ENCODE results near the gene CAPRIN1.
A peak's percentile ranks its signal among the peaks of the same experiment; 100 is the strongest.
"Not testable (repeated sequence)": the region's sequence is repeated elsewhere in the genome, so short reads cannot be mapped to it uniquely, and the experiment has no call there.

Gene CAPRIN1

DNA sequence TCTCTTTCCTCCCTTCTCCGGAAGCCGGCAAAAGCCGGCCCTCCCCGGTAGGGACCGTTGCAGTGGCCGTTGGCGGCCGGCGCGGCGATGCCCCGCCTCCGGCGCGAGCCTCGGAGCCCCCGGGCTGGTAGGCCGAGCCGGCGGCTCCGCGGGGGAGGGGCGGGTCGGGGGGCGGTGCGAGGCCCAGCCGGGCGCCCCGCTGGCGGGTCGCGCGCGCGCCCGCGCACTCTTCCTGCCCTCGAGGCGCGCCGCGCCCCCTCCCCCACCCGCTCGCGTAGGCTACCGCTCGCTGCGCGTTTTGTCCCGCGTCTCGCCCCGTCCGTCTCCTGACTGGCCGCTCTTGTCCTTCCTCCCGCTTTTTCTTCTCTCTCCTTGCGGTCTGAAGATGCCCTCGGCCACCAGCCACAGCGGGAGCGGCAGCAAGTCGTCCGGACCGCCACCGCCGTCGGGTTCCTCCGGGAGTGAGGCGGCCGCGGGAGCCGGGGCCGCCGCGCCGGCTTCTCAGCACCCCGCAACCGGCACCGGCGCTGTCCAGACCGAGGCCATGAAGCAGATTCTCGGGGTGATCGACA lies 591 bp downstream of the CAPRIN1 start:
- no peak for DNase-seq (ENCODE audit: low read depth)

DNA sequence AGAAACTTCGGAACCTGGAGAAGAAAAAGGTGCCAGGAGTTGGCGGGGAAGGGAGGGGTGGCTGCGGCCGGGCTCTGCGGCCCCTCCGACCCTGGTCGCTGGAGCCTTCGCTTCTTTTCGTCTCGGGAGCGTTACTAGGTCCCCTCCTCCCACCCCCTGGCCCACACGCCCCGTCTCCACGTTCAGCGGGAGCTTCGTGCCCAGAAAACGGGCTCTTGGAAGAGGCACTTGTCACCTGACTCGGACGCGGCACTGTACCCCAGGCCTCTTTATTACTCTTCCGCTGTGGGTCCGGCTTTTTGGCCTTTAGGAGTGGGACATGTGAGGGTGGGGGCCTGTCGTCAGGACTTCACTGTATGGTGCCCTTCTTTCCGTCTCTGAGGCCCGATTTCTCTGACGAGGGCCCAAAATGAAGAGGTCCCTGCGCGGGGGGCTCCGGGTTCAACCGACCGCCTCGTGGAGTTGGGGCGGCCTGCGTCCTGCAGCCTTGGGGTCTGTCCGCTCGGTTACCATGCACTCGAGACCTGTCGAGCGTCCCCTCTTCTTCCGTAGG lies 1.2 kb downstream of the CAPRIN1 start:
- DNase-seq (ENCODE audit: low read depth) = no peak

DNA sequence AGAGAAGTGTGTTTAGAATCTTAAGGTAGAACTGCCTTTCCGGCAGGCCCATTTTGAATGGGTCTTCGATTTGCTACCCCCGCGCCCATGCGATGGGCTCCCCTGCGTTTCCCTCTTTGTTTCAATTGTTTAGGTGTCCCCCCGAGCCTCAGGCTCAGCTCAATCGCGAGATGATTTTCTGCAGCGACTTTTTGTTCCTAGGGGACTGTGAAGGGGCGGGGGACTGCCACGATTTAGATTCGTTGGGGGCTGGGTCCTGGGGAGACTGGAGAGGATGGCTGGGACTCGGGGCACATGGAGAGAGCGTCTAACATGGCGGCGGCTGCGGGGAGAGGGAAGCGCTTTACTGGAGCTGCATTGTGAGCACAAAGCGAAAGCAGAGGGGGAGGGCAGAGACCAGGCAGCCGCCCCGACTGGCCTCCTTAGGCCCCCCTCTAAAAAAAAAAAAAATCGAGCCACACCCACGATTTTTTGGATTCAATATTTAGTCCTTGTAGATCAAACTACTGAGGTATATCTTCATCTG lies 1.7 kb downstream of the CAPRIN1 start:
- DNase-seq (ENCODE audit: low read depth) = no peak

DNA sequence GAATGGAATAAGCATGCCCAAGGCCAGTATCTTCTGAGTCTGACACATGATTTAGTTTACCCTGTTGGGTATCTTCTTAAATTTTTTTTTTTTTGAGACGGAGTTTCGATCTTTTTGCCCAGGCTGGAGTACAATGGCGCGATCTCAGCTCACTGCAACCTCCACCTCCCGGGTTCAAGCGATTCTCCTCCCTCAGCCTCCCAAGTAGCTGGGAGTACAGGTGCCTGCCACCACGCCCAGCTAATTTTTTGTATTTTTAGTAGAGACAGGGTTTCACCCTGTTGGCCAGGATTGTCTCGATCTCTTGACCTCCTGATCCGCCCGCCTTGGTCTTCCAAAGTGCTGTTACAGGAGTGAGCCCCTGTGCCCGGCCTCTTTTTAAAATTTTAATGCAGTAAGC lies 2.8 kb downstream of the CAPRIN1 start:
- DNase-seq (ENCODE audit: low read depth) = not testable (repeated sequence)

DNA sequence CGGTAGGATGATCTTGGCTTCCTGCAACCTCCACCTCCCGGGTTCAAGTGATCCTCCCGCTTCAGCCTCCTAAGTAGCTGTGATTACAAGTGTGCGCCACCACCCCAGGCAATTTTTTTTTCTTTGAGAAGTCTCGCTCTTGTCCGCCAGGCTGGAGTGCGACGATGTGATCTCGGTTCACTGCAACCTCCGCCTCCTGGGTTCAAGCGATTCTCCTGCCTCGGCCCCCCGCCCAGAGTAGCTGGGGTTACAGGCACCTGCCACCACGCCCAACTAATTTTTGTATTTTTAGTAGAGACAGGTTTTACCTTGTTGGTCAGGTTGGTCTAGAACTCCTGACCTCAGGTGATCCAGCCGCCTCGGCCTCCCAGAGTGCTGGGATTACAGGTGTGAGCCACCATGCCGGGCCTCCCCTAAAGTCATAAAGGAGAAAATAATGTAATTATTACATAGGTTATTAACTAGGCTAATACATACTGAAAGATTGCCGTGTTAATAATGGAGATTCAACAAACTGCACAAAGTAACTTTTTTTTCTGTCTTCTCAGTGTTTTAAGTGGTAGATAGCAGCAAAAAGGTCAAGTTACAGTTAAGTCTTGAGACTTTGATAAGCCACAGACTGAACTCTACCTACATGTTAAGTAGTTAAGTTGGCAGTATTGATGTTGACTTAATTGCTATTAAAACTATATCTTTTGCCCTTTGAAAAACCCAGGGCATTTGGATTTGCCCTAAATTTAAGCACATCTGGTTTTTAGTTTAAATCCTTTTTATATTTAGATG lies 3.9 kb downstream of the CAPRIN1 start:
- no peak for DNase-seq (ENCODE audit: low read depth)

DNA sequence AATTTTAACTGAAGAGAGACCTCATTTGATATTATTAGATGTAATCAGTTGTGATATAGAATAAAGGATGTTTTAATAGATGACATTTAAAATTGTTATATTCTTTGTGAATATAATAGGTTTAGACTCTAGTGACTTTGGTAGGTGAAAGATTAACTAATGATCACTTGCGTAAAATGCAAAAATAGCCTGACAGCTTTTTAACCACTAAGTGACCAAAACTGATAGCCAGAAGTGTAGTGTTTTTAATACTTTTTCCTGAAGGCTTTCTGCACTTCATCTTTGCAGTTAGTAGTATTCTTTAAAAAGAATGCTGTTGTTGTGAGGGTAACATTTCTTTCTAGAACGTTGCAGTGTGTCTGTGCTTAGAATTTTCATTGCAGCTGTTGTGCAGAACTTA lies 5.1 kb downstream of the CAPRIN1 start:
- DNase-seq (ENCODE audit: low read depth) = no peak

DNA sequence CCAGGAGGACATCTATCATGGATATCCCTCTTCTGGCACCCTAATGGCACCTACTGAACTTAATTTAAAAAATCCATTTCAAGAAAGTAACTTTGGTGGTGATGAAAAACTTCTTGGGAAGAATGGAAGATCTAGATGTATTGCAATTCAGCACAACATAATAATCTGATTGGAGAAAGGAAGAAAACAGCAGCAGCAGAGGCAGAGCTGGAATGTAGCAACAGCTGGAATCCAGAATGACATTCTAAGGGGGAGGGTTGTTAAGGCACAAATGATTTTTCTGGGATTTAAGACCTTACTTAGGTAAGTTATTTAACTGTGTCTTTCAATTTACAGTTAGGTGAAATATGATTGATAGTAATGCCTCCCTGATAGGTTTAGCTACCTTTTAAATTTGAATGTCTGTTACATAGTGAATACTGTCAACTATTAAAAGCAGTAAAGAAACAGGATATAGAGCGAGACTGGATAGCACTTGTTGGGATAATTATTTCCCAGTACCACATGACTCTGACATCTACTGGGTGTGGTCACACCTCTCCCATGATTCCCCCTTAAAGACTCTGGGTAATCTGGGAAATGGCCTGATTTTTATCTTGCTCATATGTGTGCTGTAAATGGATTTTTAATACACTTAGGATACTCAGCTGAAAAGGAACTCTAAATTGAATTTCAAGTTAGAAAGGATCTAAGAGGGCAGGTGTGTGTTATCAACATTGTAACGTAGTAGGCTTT lies 11.7 kb downstream of the CAPRIN1 start:
- no peak for DNase-seq (ENCODE audit: low read depth)

DNA sequence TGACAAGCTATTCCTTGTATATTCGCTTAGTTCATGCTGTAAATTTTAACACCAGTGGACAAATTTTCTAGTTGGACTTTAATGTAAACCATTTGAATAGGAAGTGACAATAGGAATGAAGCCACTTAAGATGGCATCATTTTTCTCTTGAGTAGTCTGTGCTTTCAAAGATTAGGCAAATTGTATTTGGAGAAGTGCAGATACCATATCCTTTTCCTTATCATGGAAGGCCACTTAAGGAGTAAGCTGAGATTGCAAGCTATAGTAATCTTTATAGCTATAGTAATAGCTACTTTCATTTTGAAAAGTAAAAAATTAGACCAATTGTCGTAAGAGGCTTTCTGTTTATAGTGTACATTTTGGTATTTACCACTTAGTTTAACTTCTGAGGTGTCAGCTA lies 12.8 kb downstream of the CAPRIN1 start:
- DNase-seq (ENCODE audit: low read depth) = no peak

DNA sequence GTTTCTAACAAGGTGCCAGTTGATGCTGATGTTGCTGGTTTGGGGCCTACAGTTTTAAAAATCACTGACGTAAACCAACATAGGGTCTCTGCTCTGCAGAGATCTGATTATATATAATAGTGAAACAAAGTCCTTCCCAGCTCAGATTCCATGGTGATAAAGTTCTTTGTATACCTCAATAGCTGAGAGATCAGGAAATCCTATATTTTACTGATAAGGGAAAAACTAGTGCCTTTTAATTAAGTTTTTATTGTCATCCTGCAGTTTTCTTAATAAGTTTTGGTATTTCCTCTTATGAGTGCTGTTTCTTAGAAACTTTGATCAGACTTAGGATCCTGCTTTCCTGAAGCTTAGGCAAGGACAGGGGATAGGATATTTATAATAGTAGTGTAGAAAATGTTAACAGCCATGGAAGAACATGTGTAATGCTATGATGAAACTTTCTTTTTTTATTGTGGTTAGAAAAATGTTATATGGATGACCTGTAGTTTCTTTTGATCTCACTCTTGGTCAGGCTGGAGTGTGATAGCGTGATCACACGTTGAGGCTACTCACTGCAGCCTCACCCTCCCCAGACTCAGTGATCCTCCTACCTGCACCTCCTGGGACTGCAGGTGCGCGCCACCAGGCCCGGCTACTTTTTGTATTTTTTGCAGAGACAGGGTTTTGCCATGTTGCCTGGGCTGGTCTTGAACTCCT lies 14.1 kb downstream of the CAPRIN1 start:
- no peak for DNase-seq (ENCODE audit: low read depth)

DNA sequence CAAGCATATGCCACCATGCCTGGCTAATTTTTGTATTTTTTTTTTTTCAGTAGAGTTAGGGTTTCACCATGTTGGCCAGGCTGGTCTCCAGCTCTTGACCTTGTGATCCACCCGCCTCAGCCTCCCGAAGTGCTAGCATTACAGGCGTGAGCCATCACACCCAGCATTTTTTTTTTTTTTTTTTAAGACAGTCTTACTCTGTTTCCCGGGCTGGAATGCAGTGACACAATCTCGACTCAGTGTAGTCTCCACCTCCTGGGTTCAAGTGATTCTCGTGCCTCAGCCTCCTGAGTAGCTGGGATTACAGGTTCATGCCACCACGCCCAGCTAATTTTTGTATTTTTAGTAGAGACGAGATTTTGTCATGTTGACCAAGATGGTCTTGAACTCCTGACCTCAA lies 15.2 kb downstream of the CAPRIN1 start:
- not testable (repeated sequence) for DNase-seq (ENCODE audit: low read depth)

DNA sequence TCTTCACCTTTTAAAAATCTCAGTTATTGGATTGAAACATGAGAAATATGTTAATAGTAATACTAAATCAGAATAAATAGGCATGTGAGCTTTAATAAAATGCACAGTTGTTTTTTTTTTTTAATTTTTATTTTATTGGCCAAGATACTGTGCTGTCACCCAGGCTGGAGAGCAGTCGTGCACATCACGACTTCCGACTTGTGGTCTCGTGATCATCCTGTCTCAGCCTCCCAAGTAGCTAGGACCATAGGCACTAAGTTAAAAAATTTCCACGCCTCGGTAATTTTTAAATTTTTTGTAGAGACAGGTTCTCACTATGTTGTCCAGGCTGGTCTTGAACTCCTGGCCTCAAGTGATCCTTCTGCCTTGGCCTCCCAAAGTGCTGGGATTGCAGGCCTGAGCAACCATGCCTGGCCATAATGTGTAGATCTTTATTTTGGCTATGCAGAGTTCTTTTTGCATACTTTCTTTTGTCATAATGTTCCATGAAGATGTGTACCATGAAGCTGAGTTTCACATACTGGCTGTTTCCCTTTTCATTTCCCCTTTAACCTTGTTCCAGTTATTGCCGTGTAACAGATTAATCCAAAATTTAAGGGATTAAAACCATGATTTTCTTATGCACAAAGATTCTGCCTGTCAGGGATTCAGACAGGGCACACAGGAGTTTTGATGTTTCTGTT lies 16.0 kb downstream of the CAPRIN1 start:
- DNase-seq (ENCODE audit: low read depth) = no peak

DNA sequence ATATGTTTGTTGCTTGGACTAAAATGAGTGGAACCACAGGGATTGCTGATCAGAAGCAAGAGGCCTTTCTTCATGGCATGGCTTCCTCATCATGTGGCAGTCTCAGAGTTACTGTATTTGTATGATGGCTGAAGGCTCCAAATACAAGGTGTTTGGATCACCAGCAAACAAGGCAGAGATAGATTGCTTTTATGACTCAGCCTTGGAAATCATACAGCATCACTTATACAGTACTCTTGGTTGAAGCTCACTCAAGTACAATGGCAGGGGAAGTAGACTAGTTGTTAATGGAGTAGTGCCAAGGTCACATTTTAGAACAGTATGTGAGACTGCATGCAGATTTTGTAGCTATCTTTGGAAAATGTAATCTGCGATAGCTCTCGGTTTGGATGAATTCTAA lies 16.6 kb downstream of the CAPRIN1 start:
- DNase-seq (ENCODE audit: low read depth) = peak; percentile 27

DNA sequence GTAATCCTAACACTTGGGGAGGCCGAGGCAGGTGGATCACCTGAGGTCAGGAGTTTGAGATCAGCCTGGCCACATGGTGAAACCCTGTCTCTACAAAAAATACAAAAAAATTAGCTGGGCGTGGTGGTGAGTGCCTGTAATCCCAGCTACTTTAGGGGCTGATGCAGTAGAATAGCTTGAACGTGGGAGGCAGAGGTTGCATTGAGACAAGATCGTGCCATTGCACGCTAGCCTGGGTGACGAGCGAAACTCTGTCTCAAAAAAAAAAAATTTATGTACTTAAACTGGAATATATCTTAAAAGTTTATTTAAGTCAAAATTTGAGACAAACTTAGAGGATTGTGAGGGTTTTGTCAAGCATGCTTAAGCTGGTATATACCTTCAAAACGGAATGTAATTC lies 19.8 kb downstream of the CAPRIN1 start:
- DNase-seq (ENCODE audit: low read depth) = not testable (repeated sequence)

DNA sequence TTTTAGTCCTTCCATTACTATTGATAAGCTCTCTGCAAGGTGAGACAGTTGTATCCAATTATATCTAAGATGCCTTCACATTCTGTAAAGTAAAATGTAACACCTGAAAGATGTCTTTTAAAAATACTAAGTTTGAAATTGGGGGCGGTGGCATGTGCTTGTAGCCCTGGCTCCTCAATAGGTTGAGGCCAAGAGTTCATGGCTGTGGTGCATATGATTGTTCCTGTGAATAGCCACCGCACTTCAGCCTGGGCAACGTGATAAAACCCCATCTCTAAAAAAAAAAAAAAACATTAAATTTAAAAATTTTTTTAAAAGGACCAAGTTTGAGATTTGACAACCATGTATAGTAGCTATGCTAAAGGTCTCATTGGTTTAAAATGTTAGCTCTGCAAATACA lies 20.5 kb downstream of the CAPRIN1 start:
- DNase-seq (ENCODE audit: low read depth) = no peak

DNA sequence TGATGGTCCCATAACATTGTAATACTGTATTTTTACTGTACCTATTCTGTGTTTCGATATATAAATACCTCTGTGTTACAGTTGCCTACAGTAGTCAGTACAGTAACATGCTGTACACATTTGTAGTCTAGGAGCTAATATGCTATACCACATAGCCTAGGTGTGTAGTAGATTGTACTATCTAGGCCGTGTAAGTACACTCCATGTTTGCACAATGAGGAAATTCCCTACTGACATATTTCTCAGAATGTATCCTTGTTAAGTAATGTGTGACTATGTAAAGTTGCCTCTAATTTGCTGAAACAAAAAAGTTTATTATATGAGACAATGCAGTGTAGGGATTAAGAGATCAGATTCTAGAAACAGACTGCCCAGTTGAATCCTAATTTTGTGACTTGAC lies 21.3 kb downstream of the CAPRIN1 start:
- no peak for DNase-seq (ENCODE audit: low read depth)

DNA sequence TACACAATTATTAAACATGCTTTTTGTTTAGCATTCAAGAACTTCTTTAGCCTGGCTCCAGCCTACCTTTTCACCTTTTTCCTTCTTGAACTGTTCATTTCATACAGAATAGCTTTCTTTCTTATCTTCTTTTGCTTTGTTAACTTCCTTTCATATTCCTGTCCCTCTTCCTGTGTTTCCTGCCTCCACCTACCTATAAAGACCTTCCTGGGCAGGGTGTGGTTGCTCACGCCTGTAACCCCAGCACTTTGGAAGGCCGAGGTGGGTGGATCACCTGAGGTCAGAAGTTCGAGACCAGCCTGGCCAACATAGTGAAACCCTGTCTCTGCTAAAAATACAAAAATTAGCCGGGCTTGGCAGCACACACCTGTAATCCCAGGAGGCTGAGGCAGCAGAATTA lies 22.9 kb downstream of the CAPRIN1 start:
- no peak for DNase-seq (ENCODE audit: low read depth)

DNA sequence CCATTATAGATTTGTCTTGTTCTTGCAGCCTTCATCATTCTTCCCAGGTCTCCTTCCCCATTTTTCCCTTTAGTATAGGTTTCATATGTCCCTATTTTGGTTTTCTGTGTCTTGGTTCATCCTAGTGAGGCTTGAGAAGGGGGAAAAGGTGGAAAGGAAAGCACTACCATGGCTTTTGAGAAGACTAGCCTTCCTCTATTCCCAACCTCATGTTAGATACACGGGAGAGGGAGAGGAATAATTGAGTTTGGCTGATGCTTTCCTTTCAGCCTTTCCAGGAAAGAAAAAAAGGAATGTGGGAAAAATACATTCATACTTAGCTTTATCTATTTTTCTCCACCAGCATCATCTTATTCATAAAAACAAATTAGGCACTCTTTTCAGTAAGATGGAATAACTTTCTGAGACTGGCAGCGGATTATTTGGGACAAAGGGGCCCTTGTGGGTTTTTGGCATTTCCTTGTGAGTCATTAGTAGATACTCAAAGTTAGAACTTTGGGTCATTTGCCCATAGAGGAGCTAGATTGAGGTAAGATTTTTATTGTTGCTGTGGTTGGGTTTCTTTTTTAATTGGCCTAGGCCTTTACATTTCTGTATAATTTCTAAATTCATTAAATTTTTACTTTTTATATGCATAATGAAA lies 23.8 kb downstream of the CAPRIN1 start:
- no peak for DNase-seq (ENCODE audit: low read depth)

DNA sequence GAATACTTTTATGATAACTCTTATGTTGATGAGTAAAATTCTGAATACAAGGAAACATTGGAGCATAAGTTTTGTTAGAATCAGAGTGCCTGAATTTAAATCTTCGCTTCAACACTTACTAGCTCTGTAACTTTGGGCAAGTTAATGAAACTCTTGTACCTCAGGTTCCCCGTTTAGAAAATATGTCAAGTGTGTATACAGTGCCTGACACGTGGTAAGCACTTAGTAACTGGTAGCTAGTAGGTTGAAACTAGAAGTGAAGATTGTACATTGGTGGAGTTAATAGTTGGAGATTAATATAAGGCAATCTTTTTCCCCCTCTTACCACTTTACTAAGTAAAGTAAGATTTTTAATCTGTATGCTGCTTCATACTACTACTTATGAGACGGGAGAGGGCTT lies 29.1 kb downstream of the CAPRIN1 start:
- no peak for DNase-seq (ENCODE audit: low read depth)

DNA sequence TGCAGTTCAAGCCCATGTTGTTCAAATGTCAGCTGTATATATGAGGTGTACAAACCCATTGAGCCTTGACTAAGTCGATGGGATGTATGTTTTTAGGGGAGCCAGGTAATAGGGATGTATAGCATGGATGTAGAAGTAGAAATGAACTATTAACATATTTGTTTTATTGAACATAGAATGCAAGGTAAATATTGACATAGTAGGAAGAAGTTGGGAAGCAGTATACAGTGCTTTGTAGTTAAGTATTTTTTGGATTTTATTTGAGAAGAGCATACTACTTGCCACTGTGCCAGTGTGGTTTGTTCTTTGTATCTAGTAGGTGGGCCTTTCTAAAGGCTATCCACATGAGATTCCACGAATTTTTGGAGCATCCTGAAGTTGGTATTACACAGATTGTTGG lies 33.1 kb downstream of the CAPRIN1 start:
- DNase-seq (ENCODE audit: low read depth) = no peak

DNA sequence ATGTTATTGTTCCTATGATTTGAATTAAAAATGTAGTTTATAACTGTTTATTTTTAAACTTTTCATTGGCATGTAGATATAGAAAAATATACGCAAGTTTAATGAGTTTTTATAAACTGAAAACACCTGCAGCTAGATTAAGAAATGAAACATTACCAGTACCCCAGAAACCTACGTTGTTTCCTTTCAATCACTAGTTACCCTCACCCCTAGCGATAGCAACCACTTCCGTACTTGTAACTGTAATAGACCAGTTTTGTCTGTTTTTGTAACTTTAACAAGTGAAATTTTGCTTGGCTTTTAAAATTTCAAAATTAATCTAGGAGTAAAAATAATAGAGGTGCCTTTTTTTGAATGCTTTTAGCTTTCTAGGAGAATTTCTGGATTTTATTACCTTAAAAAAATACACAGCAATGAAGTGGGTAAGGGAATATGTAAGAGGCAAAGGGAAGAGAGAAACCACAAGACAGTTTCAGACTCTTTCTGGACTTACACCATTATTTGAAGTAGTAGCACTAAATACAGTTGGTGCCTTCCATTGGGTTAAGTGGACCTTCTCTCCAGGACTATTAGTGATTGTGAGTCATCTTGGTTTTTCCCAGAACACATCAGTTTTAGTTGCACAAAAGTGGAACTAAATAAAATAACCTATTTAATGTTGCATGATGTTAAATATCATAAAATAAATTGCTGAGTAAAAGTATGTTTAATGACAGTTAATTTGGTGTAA lies 35.2 kb downstream of the CAPRIN1 start:
- DNase-seq (ENCODE audit: low read depth) = no peak
